Endothelial cell of umbilical vein (primary cell): ENCODE data around the gene NPFFR1. TPM values are rescaled to one million over a fixed set of nuclear protein-coding genes. Genes with fewer than 3 reads are reported as not detected.

Source experiments
- BruUV-seq: library from RNA; stranded (reverse); fragments of 400-500 nt; replicated peaks from 2 replicates; lab custom pipeline; 2021; lab: Mats Ljungman, UMichigan
- CTCF ChIA-PET: fragments of 300-600, 350-600 bp; sonication (Branson Sonifier 250); formaldehyde crosslinking; loops from one replicate; lab custom pipeline; 2021; ENCODE audit warnings: antibody characterized with exemption, inconsistent platforms; lab: Charles Lee
- POLR2A ChIA-PET: fragments of 300-600, 350-600 bp; sonication (Branson Sonifier 250); formaldehyde crosslinking; loops from one replicate; lab custom pipeline; 2021; ENCODE audit warnings: antibody characterized with exemption, inconsistent platforms; lab: Charles Lee
- DNase-seq: peaks from one replicate; pipeline ENCODE4 v3.0.0-alpha.2; 2011; ENCODE audit warnings: low read depth, low spot score
- FAIRE-seq: peaks from 2 replicates; lab custom pipeline; 2011; peaks lifted over from hg19 to GRCh38; lab: Jason Lieb, UNC
- H2AFZ ChIP-seq: 2 replicates; pipeline ENCODE4 v1.6.0; 2012; ENCODE audit warnings: low read depth, low read length, control low read depth, inconsistent platforms
- H3K27ac ChIP-seq: 2 replicates; pipeline ENCODE4 v1.5.1; 2011; ENCODE audit warnings: low read depth, mild to moderate bottlenecking, control low read depth, low read length, moderate library complexity; ENCODE audit not compliant: insufficient read depth
- H3K27me3 ChIP-seq, 2 experiments: 2 replicates each; pipeline versions ENCODE4 v1.6.0 to v1.6.1; 2011; ENCODE audit warnings: low read length in 2 of 2, mixed read lengths in 1 of 2; ENCODE audit not compliant: control insufficient read depth in 2 of 2, insufficient read depth in 2 of 2
- H3K36me3 ChIP-seq, 2 experiments: 2 replicates in 1 of 2; 3 replicates in 1 of 2; pipeline ENCODE4 v1.5.1; 2011; ENCODE audit warnings: low read length in 2 of 2, mild to moderate bottlenecking in 1 of 2, moderate library complexity in 1 of 2; ENCODE audit not compliant: control insufficient read depth in 2 of 2, insufficient read depth in 2 of 2; ENCODE audit errors: extremely low read depth in 1 of 2
- H3K4me1 ChIP-seq: 3 replicates; pipeline ENCODE4 v1.5.1; 2011; ENCODE audit warnings: mild to moderate bottlenecking, low read length; ENCODE audit not compliant: control insufficient read depth, insufficient read depth; ENCODE audit errors: extremely low read depth
- H3K4me2 ChIP-seq: 2 replicates; pipeline ENCODE4 v1.6.1; 2011; ENCODE audit warnings: low read length, control low read depth, mixed read lengths; ENCODE audit not compliant: insufficient read depth
- H3K4me3 ChIP-seq, 3 experiments: fragments of 200-600 bp in 1 of 3; sonication (generic), shearing (Covaris generic) in 1 of 3; replicated peaks in 1 of 3; 2 replicates each; pipeline ENCODE4 v1.5.1; 2011 to 2016; ENCODE audit warnings: control low read depth in 3 of 3, low read length in 3 of 3, mild to moderate bottlenecking in 2 of 3, inconsistent platforms in 1 of 3, low read depth in 1 of 3, moderate library complexity in 1 of 3; ENCODE audit not compliant: insufficient read depth in 1 of 3
- H3K79me2 ChIP-seq: 2 replicates; pipeline ENCODE4 v1.6.0; 2012; ENCODE audit warnings: low read length, inconsistent platforms; ENCODE audit not compliant: control insufficient read depth, insufficient read depth
- H3K9ac ChIP-seq: replicated peaks from 2 replicates; pipeline ENCODE3; 2011; ENCODE audit warnings: low read length, control low read depth; ENCODE audit not compliant: insufficient read depth; ENCODE audit errors: extremely low read depth
- H3K9me1 ChIP-seq: replicated peaks from 3 replicates; pipeline ENCODE4 v1.6.0; 2011; ENCODE audit warnings: mild to moderate bottlenecking, low read length; ENCODE audit not compliant: control insufficient read depth, insufficient read depth; ENCODE audit errors: extremely low read depth
- H3K9me3 ChIP-seq: replicated peaks from 2 replicates; pipeline ENCODE4 v1.5.1; 2012; ENCODE audit warnings: low read length, inconsistent platforms; ENCODE audit not compliant: control insufficient read depth, insufficient read depth
- H4K20me1 ChIP-seq: replicated peaks from 2 replicates; pipeline ENCODE3; 2011; ENCODE audit warnings: mild to moderate bottlenecking, low read length; ENCODE audit not compliant: control insufficient read depth, insufficient read depth; ENCODE audit errors: extremely low read depth
- EZH2 ChIP-seq: IDR thresholded peaks from 2 replicates; pipeline ENCODE4 v1.6.1; 2012; ENCODE audit warnings: borderline replicate concordance, low read depth, mild to moderate bottlenecking, moderate library complexity, low read length, inconsistent platforms; ENCODE audit not compliant: severe bottlenecking
- FOS ChIP-seq: IDR thresholded peaks from 2 replicates; pipeline ENCODE4 v1.6.1; 2011; ENCODE audit warnings: mild to moderate bottlenecking, low read length, moderate library complexity, borderline replicate concordance; ENCODE audit not compliant: insufficient read depth
- GATA2 ChIP-seq: IDR thresholded peaks from 2 replicates; pipeline ENCODE4 v1.7.0; 2011; ENCODE audit warnings: low read depth, mild to moderate bottlenecking, moderate library complexity, mixed read lengths, low read length; ENCODE audit not compliant: insufficient read length, insufficient read depth
- JUN ChIP-seq: IDR thresholded peaks from 2 replicates; pipeline ENCODE4 v1.6.1; 2011; ENCODE audit warnings: borderline replicate concordance, low read depth; ENCODE audit not compliant: insufficient read length, insufficient read depth
- POLR2A ChIP-seq: IDR thresholded peaks from 2 replicates; pipeline ENCODE4 v1.6.1; 2012; ENCODE audit warnings: low read depth, mild to moderate bottlenecking, control low read depth, low read length
- dilution Hi-C: fragments of 300-500 bp; cut with MboI; formaldehyde crosslinking; loops from one replicate; pipeline ENCODE4 v1.15.0; 2019; ENCODE audit warnings: low sequenced_read_pairs; ENCODE audit not compliant: extremely low pct_ligation_motif_present
- intact Hi-C: fragments of 100-400 bp; cut with micrococcal nuclease; formaldehyde crosslinking; loops from one replicate; pipeline ENCODE4 v1.10.0; 2022
- polyA plus RNA-seq, 4 experiments: library from polyadenylated mRNA; depleted of rRNA in 3 of 4; stranded (reverse) in 3 of 4; unstranded in 1 of 4; fragments of >200 nt; gene quantifications; 2 replicates each; pipeline versions ENCODE4 v1.2.1 to v1.2.3, GENCODE V29; 2011 to 2012; ENCODE audit warnings: missing spikeins in 1 of 4
- total RNA-seq: library from RNA; stranded (reverse); gene quantifications from 2 replicates; pipeline ENCODE4 v1.2.3, GENCODE V29; 2021
- TF ChIP-seq, protein P1 (sequence below), 2 donors: IDR thresholded peaks; 1 replicate in 1 of 2; 2 replicates in 1 of 2; pipeline ENCODE4 v1.5.1; 2011; ENCODE audit warnings: low read length in 2 of 2, mild to moderate bottlenecking in 2 of 2, moderate library complexity in 2 of 2, control low read depth in 1 of 2, inconsistent platforms in 1 of 2, low read depth in 1 of 2; ENCODE audit not compliant: insufficient read depth in 1 of 2; ENCODE audit errors: extremely low read depth in 1 of 2
- TF ChIP-seq, protein P2 (sequence below): IDR thresholded peaks from 2 replicates; pipeline ENCODE4 v1.6.1; 2011; ENCODE audit not compliant: insufficient read depth, insufficient read length

The NPFFR1 gene
- total and polyA plus RNA-seq, 2 donors (not counting 3 experiments of a cell fraction or from before 2014, with no cell fraction given): not detected

DNA sequence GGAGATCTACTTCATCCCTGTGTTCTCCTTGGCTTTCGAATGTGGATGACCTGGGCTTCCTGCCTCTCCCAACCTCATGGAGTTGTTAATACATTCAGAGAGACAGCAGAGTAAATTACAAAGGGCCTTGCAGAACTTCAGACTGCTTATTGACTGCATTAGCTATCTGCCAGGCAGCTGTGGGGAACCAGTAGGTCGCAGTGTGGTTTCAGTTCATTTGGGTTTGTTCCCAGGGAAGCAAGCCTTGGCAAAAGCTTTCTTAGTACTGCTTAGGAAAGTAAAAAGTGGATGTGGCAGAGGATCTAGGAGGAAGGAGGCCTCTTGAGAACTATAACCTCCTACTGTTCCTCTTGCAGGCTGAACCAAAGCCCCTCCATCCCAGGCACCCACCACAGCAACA, 9.2 kb downstream of the NPFFR1 start:
- Histone ChIP-seq H3K4me3 (no peak overlapping the region), H3K4me2 (no peak overlapping the region), H4K20me1 (no peaks in the 10 kb centered on the region), H3K27me3 (peaks cover 11 to 29% of the 10 kb centered on the region in 2 experiments), H3K9me3 (no peaks in the 10 kb centered on the region), H3K9ac (no peak overlapping the region), H3K9me1 (no peaks in the 10 kb centered on the region), H3K27ac (no peak overlapping the region), H3K4me1 (no peaks in the 10 kb centered on the region), H3K36me3 (no peaks in the 10 kb centered on the region), H2AFZ (no peak overlapping the region), H3K79me2 (no peaks in the 10 kb centered on the region)
- BruUV-seq: no TSS peak
- intact Hi-C loops: no loop called here
- FAIRE-seq (no peak), DNase-seq (no peak)
- TF ChIP-seq, protein P1, sequence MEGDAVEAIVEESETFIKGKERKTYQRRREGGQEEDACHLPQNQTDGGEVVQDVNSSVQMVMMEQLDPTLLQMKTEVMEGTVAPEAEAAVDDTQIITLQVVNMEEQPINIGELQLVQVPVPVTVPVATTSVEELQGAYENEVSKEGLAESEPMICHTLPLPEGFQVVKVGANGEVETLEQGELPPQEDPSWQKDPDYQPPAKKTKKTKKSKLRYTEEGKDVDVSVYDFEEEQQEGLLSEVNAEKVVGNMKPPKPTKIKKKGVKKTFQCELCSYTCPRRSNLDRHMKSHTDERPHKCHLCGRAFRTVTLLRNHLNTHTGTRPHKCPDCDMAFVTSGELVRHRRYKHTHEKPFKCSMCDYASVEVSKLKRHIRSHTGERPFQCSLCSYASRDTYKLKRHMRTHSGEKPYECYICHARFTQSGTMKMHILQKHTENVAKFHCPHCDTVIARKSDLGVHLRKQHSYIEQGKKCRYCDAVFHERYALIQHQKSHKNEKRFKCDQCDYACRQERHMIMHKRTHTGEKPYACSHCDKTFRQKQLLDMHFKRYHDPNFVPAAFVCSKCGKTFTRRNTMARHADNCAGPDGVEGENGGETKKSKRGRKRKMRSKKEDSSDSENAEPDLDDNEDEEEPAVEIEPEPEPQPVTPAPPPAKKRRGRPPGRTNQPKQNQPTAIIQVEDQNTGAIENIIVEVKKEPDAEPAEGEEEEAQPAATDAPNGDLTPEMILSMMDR (IDR thresholded peaks at IDR 0.05; ENCODE audit: extremely low read depth in 1 of 2, insufficient read depth in 1 of 2, low read depth in 1 of 2, low read length in 2 of 2): no peak
- TF ChIP-seq EZH2 (no peak), POLR2A (no peak), GATA2 (no peak), JUN (no peak), FOS (no peak)
- TF ChIP-seq, protein P2, sequence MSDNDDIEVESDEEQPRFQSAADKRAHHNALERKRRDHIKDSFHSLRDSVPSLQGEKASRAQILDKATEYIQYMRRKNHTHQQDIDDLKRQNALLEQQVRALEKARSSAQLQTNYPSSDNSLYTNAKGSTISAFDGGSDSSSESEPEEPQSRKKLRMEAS: no peak
- dilution Hi-C loops: no loop called here
- ChIA-PET CTCF (interaction anchor here (1.5 to 2.5 kb wide), 3 partner anchors 10 to 90 kb away, joined by 3 to 18 read pairs (median 8); no protein-coding TSS in a partner anchor), POLR2A (no interaction called here)
